Skeletal muscle tissue (tissue), 4 donors: Measurements from ENCODE around the gene LCNL1. TPM values are rescaled to one million over a fixed set of nuclear protein-coding genes. Genes with fewer than 3 reads are reported as not detected.

Experiments used
- H3K27ac ChIP-seq: one replicate; pipeline ENCODE4 v1.7.0; 2013; ENCODE audit warnings: mild to moderate bottlenecking, low read depth, low read length, inconsistent platforms
- H3K27me3 ChIP-seq, 3 donors: one replicate each; pipeline ENCODE4 v1.7.0; 2013; ENCODE audit warnings: low read length in 3 of 3; ENCODE audit not compliant: control insufficient read depth in 3 of 3, insufficient read depth in 3 of 3
- H3K36me3 ChIP-seq, 3 donors: one replicate each; pipeline ENCODE4 v1.7.0; 2013; ENCODE audit warnings: low read length in 3 of 3; ENCODE audit not compliant: control insufficient read depth in 3 of 3, insufficient read depth in 3 of 3
- H3K4me1 ChIP-seq, 3 donors: one replicate each; pipeline ENCODE4 v1.7.0; 2013; ENCODE audit warnings: low read length in 3 of 3, mild to moderate bottlenecking in 3 of 3; ENCODE audit not compliant: control insufficient read depth in 3 of 3, insufficient read depth in 3 of 3
- H3K4me3 ChIP-seq, 3 donors: one replicate each; pipeline ENCODE4 v1.7.0; 2013; ENCODE audit warnings: low read length in 3 of 3
- H3K9ac ChIP-seq, 3 donors: one replicate each; pipeline ENCODE4 v1.7.0; 2013; ENCODE audit warnings: low read length in 3 of 3, mild to moderate bottlenecking in 3 of 3, moderate library complexity in 2 of 3, low read depth in 1 of 3
- H3K9me3 ChIP-seq, 3 donors: one replicate each; pipeline ENCODE4 v1.7.0; 2013; ENCODE audit warnings: low read length in 3 of 3; ENCODE audit not compliant: control insufficient read depth in 3 of 3
- total RNA-seq: library from RNA; depleted of rRNA; stranded (reverse); fragments of >200 nt; gene quantifications from one replicate; pipeline ENCODE4 v1.2.3, GENCODE V29; 2014
- donor health status: Osteomylitis.

LCNL1 gene
- total RNA-seq, 1 donor from 2014 or later: under 0.01 TPM

DNA sequence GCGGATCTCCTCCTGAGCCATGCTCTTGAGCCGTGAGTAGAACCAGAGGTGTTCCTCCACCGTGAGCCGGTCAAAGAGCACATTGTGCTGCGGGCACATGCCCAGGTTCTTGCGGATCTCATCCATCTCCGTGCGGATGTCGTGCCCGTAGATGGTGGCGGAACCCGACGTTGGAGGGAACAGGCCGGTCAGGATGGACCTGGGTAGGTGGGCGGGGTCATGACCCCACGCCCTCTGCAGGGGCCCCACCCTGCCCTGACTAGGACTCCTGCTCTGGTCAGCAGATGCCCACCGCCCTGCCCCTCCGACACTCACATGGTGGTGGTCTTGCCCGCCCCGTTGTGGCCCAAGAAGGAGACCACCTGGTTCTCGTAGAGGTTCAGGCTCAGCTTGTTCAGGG, 33.2 kb downstream of the LCNL1 start:
- Histone ChIP-seq H3K27ac (no peak overlapping the region), H3K36me3 (peaks cover 22 to 35% (median 30%) of the 10 kb centered on the region in 3 donors), H3K4me3 (no peak overlapping the region), H3K27me3 (no peaks in the 10 kb centered on the region), H3K9ac (no peak overlapping the region), H3K9me3 (no peaks in the 10 kb centered on the region), H3K4me1 (no peaks in the 10 kb centered on the region)

DNA sequence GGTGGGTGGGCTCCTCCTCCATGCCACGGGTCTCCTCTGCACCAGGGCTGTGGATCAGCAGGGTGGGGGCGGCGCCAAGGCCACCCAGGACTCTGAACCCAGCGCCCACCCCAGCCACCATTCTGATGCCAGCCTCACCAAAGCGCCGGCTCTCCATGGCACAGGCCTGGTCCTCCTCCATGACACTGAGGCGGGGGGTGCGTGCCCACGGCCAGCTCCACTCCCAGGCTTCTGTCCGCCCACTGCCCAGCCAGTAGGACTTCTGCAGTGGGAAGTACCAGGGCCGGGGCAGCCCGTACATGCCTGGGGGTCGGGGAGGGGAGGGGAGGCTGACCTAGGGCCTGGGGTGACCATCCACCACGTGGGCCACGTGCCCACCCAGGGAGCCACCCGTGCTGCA, 33.6 kb downstream of the LCNL1 start:
- Histone ChIP-seq H3K27me3 (no peaks in the 10 kb centered on the region), H3K9me3 (no peaks in the 10 kb centered on the region), H3K4me1 (no peaks in the 10 kb centered on the region), H3K36me3 (peaks cover 24 to 33% (median 27%) of the 10 kb centered on the region in 3 donors), H3K4me3 (no peak overlapping the region), H3K27ac (no peak overlapping the region), H3K9ac (no peak overlapping the region)

DNA sequence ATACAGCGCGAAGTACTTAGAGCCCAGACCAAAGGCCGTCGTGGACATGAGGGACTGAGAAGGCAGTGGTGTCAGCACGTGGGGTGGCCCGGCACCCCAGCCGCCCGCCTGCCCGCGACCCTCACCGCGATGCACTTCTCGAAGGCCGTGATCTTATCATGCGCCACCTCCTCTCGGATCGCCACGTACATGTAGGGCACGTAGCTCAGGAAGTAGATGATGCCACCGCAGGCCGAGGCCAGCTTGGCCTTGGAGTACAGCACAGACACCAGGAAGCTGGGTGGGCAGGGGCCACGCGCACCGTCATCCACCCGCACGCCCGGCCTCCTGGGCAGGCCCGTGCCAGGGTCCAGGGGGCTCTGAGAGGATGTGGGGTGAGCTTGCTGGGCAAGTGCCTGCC, 34.3 kb downstream of the LCNL1 start:
- Histone ChIP-seq H3K27me3 (no peaks in the 10 kb centered on the region), H3K4me1 (no peaks in the 10 kb centered on the region), H3K9me3 (no peaks in the 10 kb centered on the region), H3K4me3 (no peak overlapping the region), H3K27ac (no peak overlapping the region), H3K36me3 (peaks cover 21 to 31% (median 25%) of the 10 kb centered on the region in 3 donors), H3K9ac (no peak overlapping the region)

DNA sequence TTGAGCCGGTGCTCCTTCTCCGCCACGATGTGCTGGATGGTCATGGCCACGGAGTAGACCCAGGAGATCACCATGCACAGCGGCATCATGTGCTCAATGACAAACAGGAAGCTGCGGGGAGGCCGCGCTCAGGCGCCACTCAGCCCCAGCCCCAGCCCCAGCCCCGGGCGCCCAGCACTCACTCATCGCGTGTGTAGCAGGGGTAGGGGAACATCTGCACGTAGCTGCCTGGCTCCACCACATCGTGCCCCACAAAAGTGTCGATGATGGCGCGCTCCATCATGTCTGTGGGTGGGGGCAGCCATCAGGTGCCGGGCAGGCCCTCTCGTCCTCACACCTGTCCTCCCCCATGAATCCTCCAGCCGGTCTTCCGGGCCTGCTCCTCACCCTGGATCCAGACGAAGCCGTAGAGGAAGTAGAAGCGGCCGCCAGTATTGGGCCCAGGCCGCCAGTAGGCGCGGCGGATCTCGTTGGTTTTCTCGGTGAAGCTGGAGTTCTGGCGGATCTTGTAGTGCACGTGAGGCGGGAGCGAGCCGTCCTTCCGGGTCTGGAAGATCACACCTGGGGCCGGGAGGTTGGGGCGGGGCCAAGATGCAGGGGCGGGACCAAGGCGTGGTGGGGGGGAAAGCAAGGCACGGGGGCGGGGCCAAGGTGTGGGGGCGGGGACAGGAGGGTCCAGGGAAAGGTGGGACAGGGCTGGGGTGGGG, 35.2 kb downstream of the LCNL1 start:
- H3K4me1 ChIP-seq: no peaks in the 10 kb centered on the region
- H3K4me3 ChIP-seq: no peak overlapping the region
- H3K9me3 ChIP-seq: no peaks in the 10 kb centered on the region
- H3K36me3 ChIP-seq: peaks cover 19 to 27% (median 20%) of the 10 kb centered on the region in 3 donors
- no peak overlapping the region for H3K27ac ChIP-seq
- H3K9ac ChIP-seq: no peak overlapping the region
- H3K27me3 ChIP-seq: no peaks in the 10 kb centered on the region

DNA sequence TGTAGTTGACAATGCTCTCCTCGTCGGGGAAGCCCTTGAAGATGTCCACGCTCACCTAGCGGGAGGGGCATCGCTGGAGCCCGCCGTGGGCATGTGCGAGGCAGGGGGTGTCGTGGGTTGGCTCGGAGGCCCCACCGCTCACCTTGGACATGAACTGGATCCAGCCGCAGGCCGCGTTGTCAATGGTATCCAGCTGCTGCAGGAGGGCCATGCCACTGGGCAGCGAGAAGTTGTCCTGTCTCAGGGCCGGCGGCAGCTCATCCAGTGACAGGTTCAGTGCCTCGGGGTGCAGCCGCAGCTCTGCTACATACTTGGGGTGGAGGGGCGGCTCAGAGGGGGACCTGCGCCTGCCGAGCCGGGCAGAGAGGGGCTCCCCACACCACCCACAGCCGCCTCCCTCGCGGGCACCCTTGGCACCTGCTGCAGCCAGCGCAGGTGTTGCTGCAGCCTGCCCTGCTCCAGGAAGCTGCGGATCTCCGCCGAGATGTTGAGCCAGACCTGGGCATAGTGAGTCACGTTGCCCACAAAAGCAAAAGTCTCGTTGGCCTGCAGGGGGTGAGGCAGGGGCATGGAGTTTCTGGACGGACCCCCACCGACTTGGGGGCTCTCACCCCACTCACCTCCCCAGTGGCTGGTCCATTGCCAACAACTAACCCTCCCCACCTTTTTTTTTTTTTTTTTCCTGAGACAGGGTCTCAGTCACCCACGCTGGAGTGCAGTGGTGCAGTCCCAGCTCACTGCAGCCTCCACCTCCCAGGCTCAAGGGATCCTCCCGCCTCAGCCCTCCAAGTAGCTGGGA, 36.2 kb downstream of the LCNL1 start:
- Histone ChIP-seq H3K9me3 (no peaks in the 10 kb centered on the region), H3K4me1 (no peaks in the 10 kb centered on the region), H3K36me3 (peaks cover 19 to 25% (median 19%) of the 10 kb centered on the region in 3 donors), H3K27me3 (no peaks in the 10 kb centered on the region), H3K27ac (no peak overlapping the region), H3K4me3 (no peak overlapping the region), H3K9ac (no peak overlapping the region)

DNA sequence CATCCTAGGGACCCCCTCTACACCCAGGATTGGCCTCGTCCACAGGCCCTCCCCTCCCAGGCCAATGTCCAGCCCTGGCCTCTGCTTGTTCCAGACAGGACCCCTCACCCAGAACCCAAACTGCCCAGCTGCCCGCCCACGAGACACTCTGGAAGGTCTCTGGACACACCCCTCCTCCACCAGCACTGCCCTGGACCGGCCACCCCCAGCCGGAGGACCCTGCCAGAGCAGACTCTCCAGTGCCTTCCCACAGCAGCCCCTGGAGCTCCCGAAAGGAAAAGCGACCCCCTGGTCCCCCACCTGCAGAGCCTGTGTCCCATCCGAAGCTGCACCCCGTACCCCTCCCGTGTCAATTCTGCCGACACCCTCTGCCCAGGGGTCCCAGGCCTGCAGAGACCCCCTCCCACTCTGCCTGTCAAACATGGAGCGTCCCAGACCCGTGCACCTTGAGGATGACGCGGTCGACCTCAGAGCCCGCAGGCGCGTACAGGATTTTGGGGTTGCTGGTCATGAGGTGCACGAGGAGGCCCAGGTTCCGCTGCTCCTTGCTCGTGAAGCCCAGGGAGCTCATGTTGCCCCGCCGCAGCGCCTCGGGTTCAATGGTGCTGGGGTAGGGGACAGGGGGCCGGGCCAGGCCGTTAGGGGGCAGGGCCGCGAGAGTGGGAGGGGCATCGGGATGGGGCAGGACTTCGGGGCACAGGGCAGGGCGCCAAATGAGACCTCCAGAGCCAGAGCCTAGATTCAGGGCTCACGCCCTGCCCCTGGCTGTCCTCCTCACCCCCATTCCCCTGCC, 37.3 kb downstream of the LCNL1 start:
- Histone ChIP-seq H3K27ac (no peak overlapping the region), H3K9ac (no peak overlapping the region), H3K36me3 (peaks cover 12 to 19% (median 17%) of the 10 kb centered on the region in 3 donors), H3K4me3 (no peak overlapping the region), H3K27me3 (no peaks in the 10 kb centered on the region), H3K4me1 (no peaks in the 10 kb centered on the region), H3K9me3 (no peaks in the 10 kb centered on the region)

DNA sequence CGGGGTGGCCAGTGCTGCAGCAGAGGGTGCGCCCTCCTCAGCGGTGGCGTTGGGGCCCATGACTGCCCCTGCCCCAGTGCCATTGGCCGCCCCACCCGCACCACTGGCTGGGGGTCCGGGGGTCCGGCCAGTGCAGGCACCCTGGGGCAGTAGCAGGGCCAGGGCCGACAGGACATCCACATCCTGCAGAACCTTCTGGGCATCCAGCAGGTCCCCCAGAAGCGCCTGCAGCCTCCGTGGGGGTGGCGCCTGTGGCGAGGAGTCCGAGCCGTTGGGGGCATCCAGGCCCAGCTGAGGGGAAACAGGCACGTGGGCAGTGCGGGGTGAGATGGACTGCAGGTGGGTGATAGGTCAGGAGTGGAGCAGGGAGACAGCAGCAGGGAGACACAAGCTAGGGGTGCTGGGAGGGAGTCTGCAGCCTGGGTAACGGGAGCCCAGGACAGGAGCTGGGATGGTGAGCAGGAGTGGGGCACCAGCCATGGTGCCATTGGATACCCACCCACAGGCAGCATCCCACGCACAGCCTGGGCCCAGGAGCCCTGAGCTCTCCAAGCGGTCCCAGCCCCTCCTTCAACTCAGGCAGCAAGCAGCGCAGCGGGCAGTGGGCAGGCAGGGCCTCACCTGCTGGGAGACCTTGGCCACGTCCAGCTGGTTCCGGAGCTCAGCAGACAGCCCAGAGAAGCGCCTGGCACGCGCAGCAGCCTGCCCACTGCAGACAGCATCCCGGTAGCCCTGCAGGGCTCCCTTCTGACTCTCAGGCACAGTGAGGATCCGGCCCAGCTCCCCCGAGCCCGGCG, 38.2 kb downstream of the LCNL1 start:
- H3K27ac ChIP-seq: no peak overlapping the region
- H3K36me3 ChIP-seq: peaks cover 7 to 13% (median 13%) of the 10 kb centered on the region in 3 donors
- H3K4me1 ChIP-seq: peaks cover 0 to 4% (median 2%) of the 10 kb centered on the region in 3 donors
- H3K4me3 ChIP-seq: no peak overlapping the region
- H3K9ac ChIP-seq: no peak overlapping the region
- no peaks in the 10 kb centered on the region for H3K9me3 ChIP-seq
- no peaks in the 10 kb centered on the region for H3K27me3 ChIP-seq

DNA sequence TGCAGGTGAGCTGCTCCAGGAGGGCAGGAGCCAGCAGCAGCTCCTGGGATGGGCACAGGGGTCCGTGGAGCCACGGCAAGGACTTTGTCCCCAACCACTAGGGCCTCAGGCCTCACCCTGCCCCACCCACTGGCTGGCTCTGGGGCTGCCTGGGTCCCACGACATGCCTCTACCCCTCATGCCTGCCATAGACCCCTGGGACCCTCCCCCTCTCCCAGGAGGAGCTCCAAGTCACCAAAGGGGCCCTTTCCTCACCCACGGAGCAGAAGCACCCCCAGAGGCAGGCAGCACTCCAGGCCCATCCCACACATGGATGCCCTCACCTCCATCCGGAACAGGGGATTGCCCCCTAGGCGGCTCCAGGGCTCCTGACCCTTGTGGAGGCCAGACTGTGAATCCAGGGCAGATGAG, 38.8 kb downstream of the LCNL1 start:
- Histone ChIP-seq H3K36me3 (peaks cover 7 to 9% (median 8%) of the 10 kb centered on the region in 3 donors), H3K27ac (no peak overlapping the region), H3K9me3 (no peaks in the 10 kb centered on the region), H3K9ac (no peak overlapping the region), H3K27me3 (no peaks in the 10 kb centered on the region), H3K4me1 (peaks cover 4 to 10% (median 6%) of the 10 kb centered on the region in 3 donors), H3K4me3 (no peak overlapping the region)

DNA sequence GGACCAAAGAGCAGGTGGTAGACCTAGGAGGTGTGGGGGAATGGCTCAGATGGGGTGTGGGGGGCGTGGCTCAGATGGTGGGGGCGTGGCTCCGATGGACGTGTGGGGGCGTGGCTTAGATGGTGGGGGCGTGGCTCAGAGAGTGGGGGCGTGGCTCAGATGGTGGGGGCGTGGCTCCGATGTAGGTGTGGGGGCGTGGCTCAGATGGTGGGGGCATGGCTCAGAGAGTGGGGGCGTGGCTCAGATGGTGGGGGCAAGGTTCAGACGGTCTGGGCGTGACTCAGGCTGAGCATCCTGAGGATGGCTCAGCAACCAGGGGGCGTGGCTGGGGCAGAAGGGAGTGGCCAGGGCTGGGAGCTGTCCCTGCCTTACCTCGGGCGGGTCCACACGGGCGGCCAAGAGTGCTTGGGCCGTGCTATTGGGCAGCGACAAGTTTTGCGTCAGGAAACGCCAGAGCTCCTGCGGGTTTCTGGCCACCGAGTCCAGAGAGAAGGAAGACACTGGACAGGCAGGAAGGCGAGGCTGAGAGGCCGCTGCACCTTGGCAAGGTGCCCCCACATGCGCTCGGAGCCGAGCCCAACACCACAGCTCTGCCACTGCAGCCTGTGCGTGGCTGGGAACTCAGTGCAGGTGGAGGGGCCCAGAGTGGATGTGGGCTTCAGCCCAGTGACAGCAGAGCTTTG, 39.3 kb downstream of the LCNL1 start:
- no peaks in the 10 kb centered on the region for H3K27me3 ChIP-seq
- H3K4me1 ChIP-seq: peaks cover 10 to 15% (median 11%) of the 10 kb centered on the region in 3 donors
- H3K9ac ChIP-seq: no peak overlapping the region

More for the DNA sequence above, 39.3 kb downstream of the LCNL1 start:
- no peak overlapping the region for H3K27ac ChIP-seq
- H3K4me3 ChIP-seq: no peak overlapping the region
- H3K36me3 ChIP-seq: peaks cover 1 to 6% (median 5%) of the 10 kb centered on the region in 3 donors
- no peaks in the 10 kb centered on the region for H3K9me3 ChIP-seq
